Measurements from ENCODE around the gene YWHAB. TPM values are rescaled to one million over a fixed set of nuclear protein-coding genes. Genes with fewer than 3 reads are reported as not detected.

Gene YWHAB
- total and polyA plus RNA-seq, 3 experiments from 2014 or later: 275 to 661 (median 276) TPM

- Histone ChIP-seq H3K27me3 (ENCODE audit: insufficient read depth, low read length, poor library complexity, severe bottlenecking) (no peaks in the 10 kb centered on the region), H3K4me1 (ENCODE audit: insufficient read depth, low read length) (no peaks in the 10 kb centered on the region), H3K9me3 (ENCODE audit: low read length) (no peaks in the 10 kb centered on the region), H3K27ac (ENCODE audit: low read depth, low read length) (no peak overlapping the region), H3K4me3 (ENCODE audit: low read length) (no peak overlapping the region), H3K36me3 (ENCODE audit: insufficient read depth, low read length) (peaks cover 62% of the 10 kb centered on the region)
- POLR2A ChIA-PET: no interaction called here
- Mint-ChIP-seq H3K27me3 (no peaks in the 10 kb centered on the region), H3K36me3 (peaks cover 6 to 96% (median 26%) of the 10 kb centered on the region in 3 donors), H3K4me1 (peaks cover 14 to 16% (median 16%) of the 10 kb centered on the region in 3 donors), H3K27ac (peak overlapping the region in 1 of 8 donors; percentile 79), H3K9me3 (no peaks in the 10 kb centered on the region), H3K4me3 (no peak overlapping the region)
- CTCF ChIA-PET: no interaction called here
- no peak for DNase-seq
Measured at GRCh38 chr20:44948513-44948912, 63.0 kb downstream of the YWHAB start.

GRCh38 chr20:44950368-44950767 lies 64.9 kb downstream of the YWHAB start:
- CTCF ChIA-PET: interaction anchor here (1.6 kb wide), 1 partner anchor 10 kb away, joined by 5 read pairs; the partner anchor contains the start of gene TOMM34
- peak overlapping the region in 6 of 8 donors; percentile 23 to 55 (median 30) for H3K27ac Mint-ChIP-seq

GRCh38 chr20:44952731-44953130 lies 67.2 kb downstream of the YWHAB start:
- ChIA-PET POLR2A (no interaction called here), CTCF (no interaction called here)
- Histone ChIP-seq H3K9me3 (ENCODE audit: low read length) (no peaks in the 10 kb centered on the region), H3K36me3 (ENCODE audit: insufficient read depth, low read length) (peaks cover 81% of the 10 kb centered on the region), H3K27me3 (ENCODE audit: insufficient read depth, low read length, poor library complexity, severe bottlenecking) (no peaks in the 10 kb centered on the region), H3K27ac (ENCODE audit: low read depth, low read length) (no peak overlapping the region), H3K4me3 (ENCODE audit: low read length) (no peak overlapping the region), H3K4me1 (ENCODE audit: insufficient read depth, low read length) (no peaks in the 10 kb centered on the region)
- Mint-ChIP-seq H3K36me3 (peaks cover 0 to 92% (median 33%) of the 10 kb centered on the region in 3 donors), H3K27me3 (no peaks in the 10 kb centered on the region), H3K27ac (peak overlapping the region in 6 of 8 donors; percentile 57 to 84 (median 76)), H3K4me3 (no peak overlapping the region), H3K4me1 (peaks cover 20 to 30% (median 27%) of the 10 kb centered on the region in 3 donors), H3K9me3 (no peaks in the 10 kb centered on the region)
- no peak for DNase-seq

More at GRCh38 chr20:44950368-44950767, 64.9 kb downstream of the YWHAB start:
- Mint-ChIP-seq H3K9me3 (no peaks in the 10 kb centered on the region), H3K4me3 (no peak overlapping the region), H3K4me1 (peaks cover 16 to 23% (median 17%) of the 10 kb centered on the region in 3 donors), H3K36me3 (peaks cover 0 to 97% (median 33%) of the 10 kb centered on the region in 3 donors), H3K27me3 (no peaks in the 10 kb centered on the region)
- Histone ChIP-seq H3K27me3 (ENCODE audit: insufficient read depth, low read length, poor library complexity, severe bottlenecking) (no peaks in the 10 kb centered on the region), H3K27ac (ENCODE audit: low read depth, low read length) (no peak overlapping the region), H3K36me3 (ENCODE audit: insufficient read depth, low read length) (peaks cover 71% of the 10 kb centered on the region), H3K9me3 (ENCODE audit: low read length) (no peaks in the 10 kb centered on the region), H3K4me1 (ENCODE audit: insufficient read depth, low read length) (no peaks in the 10 kb centered on the region), H3K4me3 (ENCODE audit: low read length) (no peak overlapping the region)
- no peak for DNase-seq
- POLR2A ChIA-PET: no interaction called here

GRCh38 chr20:44954211-44954610 lies 68.7 kb downstream of the YWHAB start:
- Histone ChIP-seq H3K36me3 (ENCODE audit: insufficient read depth, low read length) (peaks cover 67% of the 10 kb centered on the region), H3K9me3 (ENCODE audit: low read length) (no peaks in the 10 kb centered on the region), H3K27me3 (ENCODE audit: insufficient read depth, low read length, poor library complexity, severe bottlenecking) (no peaks in the 10 kb centered on the region), H3K27ac (ENCODE audit: low read depth, low read length) (no peak overlapping the region), H3K4me3 (ENCODE audit: low read length) (no peak overlapping the region), H3K4me1 (ENCODE audit: insufficient read depth, low read length) (peaks cover 11% of the 10 kb centered on the region)
- Mint-ChIP-seq H3K36me3 (peaks cover 0 to 82% (median 33%) of the 10 kb centered on the region in 3 donors), H3K9me3 (no peaks in the 10 kb centered on the region), H3K27ac (peak overlapping the region in 3 of 8 donors; percentile 24 to 91 (median 53)), H3K27me3 (no peaks in the 10 kb centered on the region), H3K4me1 (peaks cover 35 to 44% (median 42%) of the 10 kb centered on the region in 3 donors), H3K4me3 (no peak overlapping the region)
- POLR2A ChIA-PET: no interaction called here
- CTCF ChIA-PET: no interaction called here
- no peak for DNase-seq

GRCh38 chr20:44955270-44955669 lies 69.8 kb downstream of the YWHAB start:
- Mint-ChIP-seq H3K4me3 (no peak overlapping the region), H3K27ac (peak overlapping the region in 1 of 8 donors; percentile 5), H3K9me3 (no peaks in the 10 kb centered on the region), H3K27me3 (no peaks in the 10 kb centered on the region), H3K36me3 (peaks cover 0 to 77% (median 26%) of the 10 kb centered on the region in 3 donors), H3K4me1 (peaks cover 41 to 48% (median 46%) of the 10 kb centered on the region in 3 donors)
- Histone ChIP-seq H3K4me3 (ENCODE audit: low read length) (no peak overlapping the region), H3K27me3 (ENCODE audit: insufficient read depth, low read length, poor library complexity, severe bottlenecking) (no peaks in the 10 kb centered on the region), H3K9me3 (ENCODE audit: low read length) (no peaks in the 10 kb centered on the region), H3K27ac (ENCODE audit: low read depth, low read length) (no peak overlapping the region), H3K36me3 (ENCODE audit: insufficient read depth, low read length) (peaks cover 61% of the 10 kb centered on the region), H3K4me1 (ENCODE audit: insufficient read depth, low read length) (peaks cover 16% of the 10 kb centered on the region)
- no peak for DNase-seq
- CTCF ChIA-PET: no interaction called here
- POLR2A ChIA-PET: no interaction called here

- POLR2A ChIA-PET: no interaction called here
- peaks cover 48 to 60% (median 55%) of the 10 kb centered on the region in 3 donors for H3K4me1 Mint-ChIP-seq
- CTCF ChIA-PET: interaction anchor here (1.0 kb wide), 1 partner anchor 11 kb away, joined by 3 read pairs; no protein-coding TSS in a partner anchor
- Histone ChIP-seq H3K4me1 (ENCODE audit: insufficient read depth, low read length) (peaks cover 27% of the 10 kb centered on the region), H3K9me3 (ENCODE audit: low read length) (no peaks in the 10 kb centered on the region), H3K36me3 (ENCODE audit: insufficient read depth, low read length) (peaks cover 50% of the 10 kb centered on the region), H3K27me3 (ENCODE audit: insufficient read depth, low read length, poor library complexity, severe bottlenecking) (no peaks in the 10 kb centered on the region), H3K4me3 (ENCODE audit: low read length) (no peak overlapping the region), H3K27ac (ENCODE audit: low read depth, low read length) (no peak overlapping the region)
- H3K36me3 Mint-ChIP-seq: peaks cover 0 to 66% (median 25%) of the 10 kb centered on the region in 3 donors
- no peaks in the 10 kb centered on the region for H3K9me3 Mint-ChIP-seq
- peak overlapping the region in 1 of 7 donors; percentile 25 for H3K4me3 Mint-ChIP-seq
- H3K27me3 Mint-ChIP-seq: no peaks in the 10 kb centered on the region
- peak overlapping the region in 1 of 8 donors; percentile 33 for H3K27ac Mint-ChIP-seq
- no peak for DNase-seq
Measured at GRCh38 chr20:44956410-44956809, 70.9 kb downstream of the YWHAB start.

Other genes starting within 250 kb of the YWHAB start
- gene ADA, start 234.0 kb upstream of the YWHAB start, total RNA-seq: 10 to 100 TPM; 21.1 to 21.3 TPM
- gene ADA, start 234.0 kb upstream of the YWHAB start, polyA plus RNA-seq: 56.4 TPM
- not detected for gene CCN5, start 170.3 kb upstream of the YWHAB start, total RNA-seq
- gene CCN5, start 170.3 kb upstream of the YWHAB start, polyA plus RNA-seq: not detected
- under 1 TPM; 0.09 to 0.15 TPM for gene KCNK15, start 139.8 kb upstream of the YWHAB start, total RNA-seq
- not detected for gene KCNK15, start 139.8 kb upstream of the YWHAB start, polyA plus RNA-seq
- gene RIMS4, start 75.2 kb upstream of the YWHAB start, total RNA-seq: not detected
- gene RIMS4, start 75.2 kb upstream of the YWHAB start, polyA plus RNA-seq: not detected
- 10 to 100 TPM; 61.1 to 61.4 TPM for gene PABPC1L, start 24.4 kb downstream of the YWHAB start, total RNA-seq
- 1.3 TPM for gene PABPC1L, start 24.4 kb downstream of the YWHAB start, polyA plus RNA-seq
- gene TOMM34, start 74.7 kb downstream of the YWHAB start, total RNA-seq: 10 to 100 TPM; 75.4 to 76.8 TPM
- gene TOMM34, start 74.7 kb downstream of the YWHAB start, polyA plus RNA-seq: 21.0 TPM
- 100 to 1,000 TPM; 200 to 210 TPM for gene STK4, start 80.8 kb downstream of the YWHAB start, total RNA-seq
- 192 TPM for gene STK4, start 80.8 kb downstream of the YWHAB start, polyA plus RNA-seq
- gene KCNS1, start 215.4 kb downstream of the YWHAB start, total RNA-seq: under 1 TPM; 0.16 to 0.28 TPM
- gene KCNS1, start 215.4 kb downstream of the YWHAB start, polyA plus RNA-seq: not detected
- gene WFDC5, start 229.5 kb downstream of the YWHAB start, total RNA-seq: not detected
- not detected for gene WFDC5, start 229.5 kb downstream of the YWHAB start, polyA plus RNA-seq
- gene WFDC12, start 238.8 kb downstream of the YWHAB start, total RNA-seq: not detected
- gene WFDC12, start 238.8 kb downstream of the YWHAB start, polyA plus RNA-seq: not detected

Measured in CD8-positive, alpha-beta memory T cell (primary cell).